ENCODE results near the gene LTO1.
"Not testable (repeated sequence)": the region's sequence is repeated elsewhere in the genome, so short reads cannot be mapped to it uniquely, and the experiment has no call there.

The LTO1 gene

GRCh38 chr11:69630017-69630416 is 45.1 kb downstream of the LTO1 start:
- TF ChIP-seq CTCF (IDR thresholded peaks at IDR 0.05; ENCODE audit: poor library complexity, severe bottlenecking) = no peak
- H3K4me1 ChIP-seq (ENCODE audit: insufficient read depth, poor library complexity, severe bottlenecking) = no peaks in the 10 kb centered on the region
- ATAC-seq (ENCODE audit: low read depth) (no peak), DNase-seq (ENCODE audit: low spot score) (no peak)
- no peaks in the 10 kb centered on the region for H3K36me3 ChIP-seq (ENCODE audit: low read depth)
- no peaks in the 10 kb centered on the region for H3K9me3 ChIP-seq (ENCODE audit: severe bottlenecking)
- no peak overlapping the region for H3K27ac ChIP-seq (ENCODE audit: poor library complexity, severe bottlenecking)
- no peak overlapping the region for H3K4me3 ChIP-seq (ENCODE audit: severe bottlenecking)
- H3K27me3 ChIP-seq (ENCODE audit: insufficient read depth, poor library complexity, severe bottlenecking) = no peaks in the 10 kb centered on the region

- no peak overlapping the region for H3K4me3 ChIP-seq (ENCODE audit: severe bottlenecking)
- no peak for DNase-seq (ENCODE audit: low spot score)
- no peaks in the 10 kb centered on the region for H3K4me1 ChIP-seq (ENCODE audit: insufficient read depth, poor library complexity, severe bottlenecking)
- H3K27me3 ChIP-seq (ENCODE audit: insufficient read depth, poor library complexity, severe bottlenecking) = no peaks in the 10 kb centered on the region
- no peak for ATAC-seq (ENCODE audit: low read depth)
- TF ChIP-seq CTCF (IDR thresholded peaks at IDR 0.05; ENCODE audit: poor library complexity, severe bottlenecking) = no peak
- no peak overlapping the region for H3K27ac ChIP-seq (ENCODE audit: poor library complexity, severe bottlenecking)
- H3K9me3 ChIP-seq (ENCODE audit: severe bottlenecking) = no peaks in the 10 kb centered on the region
- no peaks in the 10 kb centered on the region for H3K36me3 ChIP-seq (ENCODE audit: low read depth)
These were observed 47.6 kb downstream of the LTO1 start for GRCh38 chr11:69627551-69627950.

DNA sequence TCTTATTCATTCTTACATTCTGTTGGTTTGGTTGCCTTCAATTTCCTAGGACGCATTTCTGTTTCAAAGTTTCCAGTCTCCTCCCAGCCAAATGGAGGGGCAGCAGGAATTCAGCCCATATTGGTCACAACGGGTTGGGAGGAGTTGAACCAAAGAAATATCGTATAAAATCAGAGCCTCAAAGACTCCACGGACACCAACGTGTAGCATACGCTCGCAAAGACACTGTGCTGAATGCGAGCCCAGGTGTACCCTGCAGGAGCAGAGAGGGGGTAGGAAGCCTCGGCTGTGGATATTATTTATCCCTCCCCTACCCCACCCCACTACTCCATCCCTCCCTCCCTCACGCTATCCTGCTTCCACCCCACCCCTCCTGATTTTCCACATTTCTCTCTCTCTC is 49.7 kb downstream of the LTO1 start:
- Histone ChIP-seq H3K4me1 (ENCODE audit: insufficient read depth, poor library complexity, severe bottlenecking) (no peaks in the 10 kb centered on the region), H3K27ac (ENCODE audit: poor library complexity, severe bottlenecking) (no peak overlapping the region), H3K4me3 (ENCODE audit: severe bottlenecking) (no peak overlapping the region), H3K9me3 (ENCODE audit: severe bottlenecking) (no peaks in the 10 kb centered on the region), H3K27me3 (ENCODE audit: insufficient read depth, poor library complexity, severe bottlenecking) (no peaks in the 10 kb centered on the region), H3K36me3 (ENCODE audit: low read depth) (no peaks in the 10 kb centered on the region)
- TF ChIP-seq CTCF (IDR thresholded peaks at IDR 0.05; ENCODE audit: poor library complexity, severe bottlenecking) = no peak
- ATAC-seq (ENCODE audit: low read depth) (no peak), DNase-seq (ENCODE audit: low spot score) (no peak)

DNA sequence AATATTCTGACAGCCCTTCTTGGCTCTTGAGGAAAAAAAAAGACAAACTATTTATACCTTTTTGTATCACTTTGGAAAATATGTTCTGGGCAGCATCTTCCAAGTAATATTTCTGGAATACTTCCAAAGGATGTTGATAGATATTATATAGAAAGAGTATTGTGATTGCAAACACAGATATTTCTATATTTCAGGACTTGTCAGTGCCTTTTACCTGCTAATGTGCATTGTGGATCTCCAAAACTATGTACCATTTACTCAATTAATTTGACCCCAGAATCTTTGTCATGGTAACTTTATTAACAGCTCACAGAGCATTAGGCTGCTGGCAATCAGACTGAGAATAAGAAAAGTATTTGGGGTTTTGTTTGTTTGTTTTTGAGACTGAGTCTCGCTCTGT is 50.9 kb downstream of the LTO1 start:
- Histone ChIP-seq H3K27ac (ENCODE audit: poor library complexity, severe bottlenecking) (no peak overlapping the region), H3K9me3 (ENCODE audit: severe bottlenecking) (no peaks in the 10 kb centered on the region), H3K27me3 (ENCODE audit: insufficient read depth, poor library complexity, severe bottlenecking) (no peaks in the 10 kb centered on the region), H3K4me3 (ENCODE audit: severe bottlenecking) (no peak overlapping the region), H3K4me1 (ENCODE audit: insufficient read depth, poor library complexity, severe bottlenecking) (no peaks in the 10 kb centered on the region), H3K36me3 (ENCODE audit: low read depth) (no peaks in the 10 kb centered on the region)
- no peak for ATAC-seq (ENCODE audit: low read depth)
- no peak for DNase-seq (ENCODE audit: low spot score)
- no peak for TF ChIP-seq CTCF (IDR thresholded peaks at IDR 0.05; ENCODE audit: poor library complexity, severe bottlenecking)

GRCh38 chr11:69622097-69622681 is 53.0 kb downstream of the LTO1 start:
- H3K27ac ChIP-seq (ENCODE audit: poor library complexity, severe bottlenecking); H3K4me3 ChIP-seq (ENCODE audit: severe bottlenecking); ATAC-seq (ENCODE audit: low read depth); DNase-seq (ENCODE audit: low spot score); H3K27me3 ChIP-seq (ENCODE audit: insufficient read depth, poor library complexity, severe bottlenecking); H3K9me3 ChIP-seq (ENCODE audit: severe bottlenecking); H3K36me3 ChIP-seq (ENCODE audit: low read depth); H3K4me1 ChIP-seq (ENCODE audit: insufficient read depth, poor library complexity, severe bottlenecking): not testable (repeated sequence)
